HG03460 (cell line): Measurements from ENCODE around the gene LRRN4.
"Not testable (repeated sequence)": the region's sequence is repeated elsewhere in the genome, so short reads cannot be mapped to it uniquely, and the experiment has no call there.

ENCODE experiments used
- ATAC-seq: cut with Tn5 transposase; IDR thresholded peaks from one replicate; pipeline ENCODE4 v1.9.1; 2021; ENCODE audit not compliant: unreplicated experiment

LRRN4 gene

GRCh38 chr20:6060213-6060612 lies 6.4 kb upstream of the LRRN4 start:
- no peak for ATAC-seq

- no peak for ATAC-seq
Measured at GRCh38 chr20:6058684-6059295, 4.9 kb upstream of the LRRN4 start.

- ATAC-seq, result no peak
Measured at GRCh38 chr20:6057691-6058090, 3.8 kb upstream of the LRRN4 start.

GRCh38 chr20:6057139-6057538 lies 3.3 kb upstream of the LRRN4 start:
- no peak for ATAC-seq

- no peak for ATAC-seq
Measured at GRCh38 chr20:6055981-6056569, 2.2 kb upstream of the LRRN4 start.

- no peak for ATAC-seq
Measured at GRCh38 chr20:6055161-6055783, 1.4 kb upstream of the LRRN4 start.

GRCh38 chr20:6054689-6055051 lies 810 bp upstream of the LRRN4 start:
- not testable (repeated sequence) for ATAC-seq

- no peak for ATAC-seq
Measured at GRCh38 chr20:6053064-6053775, 640 bp downstream of the LRRN4 start.

- ATAC-seq, result no peak
Measured at GRCh38 chr20:6051505-6051904, 2.4 kb downstream of the LRRN4 start.

GRCh38 chr20:6048391-6048790 lies 5.5 kb downstream of the LRRN4 start:
- ATAC-seq, result no peak

GRCh38 chr20:6046432-6046831 lies 7.4 kb downstream of the LRRN4 start:
- no peak for ATAC-seq

- no peak for ATAC-seq
Measured at GRCh38 chr20:6045566-6045965, 8.3 kb downstream of the LRRN4 start.

GRCh38 chr20:6044115-6044514 lies 9.7 kb downstream of the LRRN4 start:
- no peak for ATAC-seq

- no peak for ATAC-seq
Measured at GRCh38 chr20:6041808-6042265, 12.0 kb downstream of the LRRN4 start.

- ATAC-seq, result no peak
Measured at GRCh38 chr20:6040958-6041807, 12.7 kb downstream of the LRRN4 start.

- no peak for ATAC-seq
Measured at GRCh38 chr20:6040540-6040939, 13.3 kb downstream of the LRRN4 start.

- ATAC-seq, result no peak
Measured at GRCh38 chr20:6039766-6040165, 14.1 kb downstream of the LRRN4 start.

- ATAC-seq, result no peak
Measured at GRCh38 chr20:6038256-6038655, 15.6 kb downstream of the LRRN4 start.

GRCh38 chr20:6037082-6037481 lies 16.8 kb downstream of the LRRN4 start:
- no peak for ATAC-seq

GRCh38 chr20:6036213-6036612 lies 17.6 kb downstream of the LRRN4 start:
- ATAC-seq, result no peak
